Karpas-422 (cell line): ENCODE results near the gene MRPL4. TPM values are rescaled to one million over a fixed set of nuclear protein-coding genes. Genes with fewer than 3 reads are reported as not detected.

Experiments used
- DNase-seq: peaks from one replicate; pipeline ENCODE4 v3.0.0-alpha.2; 2015
- H2AFZ ChIP-seq: fragments of 200-600 bp; sonication (generic); 2 replicates; pipeline ENCODE4 v1.6.1; 2014; ENCODE audit warnings: antibody characterized with exemption, low read length, mixed read lengths
- H3K27ac ChIP-seq: fragments of 200-600 bp; sonication (generic); 2 replicates; pipeline ENCODE4 v1.5.1; 2014; ENCODE audit warnings: mild to moderate bottlenecking, low read length, moderate library complexity
- H3K27me3 ChIP-seq: fragments of 200-600 bp; sonication (generic); 2 replicates; pipeline ENCODE4 v1.6.1; 2014; ENCODE audit warnings: low read length, mixed read lengths
- H3K36me3 ChIP-seq: fragments of 200-600 bp; sonication (generic); 2 replicates; pipeline ENCODE4 v1.6.1; 2014; ENCODE audit warnings: low read length, mixed read lengths; ENCODE audit not compliant: insufficient read depth
- H3K4me1 ChIP-seq: fragments of 200-600 bp; sonication (generic); 2 replicates; pipeline ENCODE4 v1.6.1; 2014; ENCODE audit warnings: mild to moderate bottlenecking, low read length, mixed read lengths
- H3K4me2 ChIP-seq: fragments of 200-600 bp; sonication (generic); 2 replicates; pipeline ENCODE4 v1.6.1; 2014; ENCODE audit warnings: low read length, low read depth, mild to moderate bottlenecking; ENCODE audit not compliant: poor library complexity, severe bottlenecking
- H3K4me3 ChIP-seq: fragments of 200-600 bp; sonication (generic); 2 replicates; pipeline ENCODE4 v1.5.1; 2014; ENCODE audit warnings: mild to moderate bottlenecking, antibody characterized with exemption, low read length, mixed read lengths
- H3K79me2 ChIP-seq: fragments of 200-600 bp; sonication (generic); 2 replicates; pipeline ENCODE4 v1.6.1; 2014; ENCODE audit warnings: mild to moderate bottlenecking, low read length, mixed read lengths
- H3K9ac ChIP-seq: fragments of 200-600 bp; sonication (generic); 2 replicates; pipeline ENCODE4 v1.6.0; 2014; ENCODE audit warnings: low read length
- H3K9me2 ChIP-seq: fragments of 200-600 bp; sonication (generic), shearing (Covaris generic); replicated peaks from 2 replicates; pipeline ENCODE4 v1.6.0; 2014; ENCODE audit warnings: mild to moderate bottlenecking, low read length, moderate library complexity; ENCODE audit not compliant: insufficient read depth
- H3K9me3 ChIP-seq: fragments of 300-700, 200-600 bp; sonication (generic); 2 replicates; pipeline ENCODE4 v1.6.1; 2014; ENCODE audit warnings: low read length, mixed read lengths
- H4K20me1 ChIP-seq: fragments of 200-600 bp; sonication (generic); 2 replicates; pipeline ENCODE4 v1.6.1; 2014; ENCODE audit warnings: mild to moderate bottlenecking, antibody characterized with exemption, low read length, low read depth; ENCODE audit not compliant: insufficient read depth
- total RNA-seq: library from RNA; depleted of rRNA; stranded (reverse); fragments of >200 nt; shearing (Covaris generic); gene quantifications from 2 replicates; pipeline ENCODE4 v1.2.3, GENCODE V29; 2014; ENCODE audit warnings: low replicate concordance

Gene MRPL4
- total RNA-seq, 1 experiment from 2014 or later, result 78.6 TPM

- DNase-seq, result peak; percentile 55
- H4K20me1 ChIP-seq, result no peaks in the 10 kb centered on the region
- H2AFZ ChIP-seq, result no peak overlapping the region
- no peak overlapping the region for H3K4me3 ChIP-seq
- H3K27me3 ChIP-seq, result no peaks in the 10 kb centered on the region
- H3K36me3 ChIP-seq, result peaks cover 19% of the 10 kb centered on the region
- no peaks in the 10 kb centered on the region for H3K9me3 ChIP-seq
- no peaks in the 10 kb centered on the region for H3K79me2 ChIP-seq
- H3K9me2 ChIP-seq, result no peaks in the 10 kb centered on the region
- H3K9ac ChIP-seq, result no peak overlapping the region
- no peak overlapping the region for H3K4me2 ChIP-seq
- H3K27ac ChIP-seq, result no peak overlapping the region
- H3K4me1 ChIP-seq, result no peaks in the 10 kb centered on the region
Observed at GRCh38 chr19:10260141-10260584, 8.1 kb downstream of the MRPL4 start.

GRCh38 chr19:10262771-10263170 lies 10.8 kb downstream of the MRPL4 start:
- Histone ChIP-seq H3K9ac (no peak overlapping the region), H3K4me1 (no peaks in the 10 kb centered on the region), H3K79me2 (no peaks in the 10 kb centered on the region), H3K36me3 (peaks cover 12% of the 10 kb centered on the region; the same call in 1 of the 2 replicates), H3K9me3 (no peaks in the 10 kb centered on the region), H3K4me3 (no peak overlapping the region), H4K20me1 (no peaks in the 10 kb centered on the region), H3K27ac (no peak overlapping the region), H3K4me2 (no peak overlapping the region), H3K27me3 (no peaks in the 10 kb centered on the region), H3K9me2 (no peaks in the 10 kb centered on the region), H2AFZ (no peak overlapping the region)
- DNase-seq, result no peak

GRCh38 chr19:10266706-10267105 lies 14.7 kb downstream of the MRPL4 start:
- H3K9me2 ChIP-seq, result no peaks in the 10 kb centered on the region

GRCh38 chr19:10268071-10268470 lies 16.1 kb downstream of the MRPL4 start:
- DNase-seq, result no peak
- Histone ChIP-seq H3K4me1 (peaks cover 23% of the 10 kb centered on the region), H3K27ac (no peak overlapping the region), H2AFZ (no peak overlapping the region), H3K9me2 (no peaks in the 10 kb centered on the region), H4K20me1 (no peaks in the 10 kb centered on the region), H3K9me3 (no peaks in the 10 kb centered on the region), H3K9ac (no peak overlapping the region), H3K79me2 (no peaks in the 10 kb centered on the region), H3K4me2 (no peak overlapping the region), H3K27me3 (no peaks in the 10 kb centered on the region), H3K36me3 (no peaks in the 10 kb centered on the region), H3K4me3 (no peak overlapping the region)

More at GRCh38 chr19:10266706-10267105, 14.7 kb downstream of the MRPL4 start:
- Histone ChIP-seq H3K4me1 (peaks cover 23% of the 10 kb centered on the region), H3K4me2 (no peak overlapping the region), H2AFZ (no peak overlapping the region), H3K27me3 (no peaks in the 10 kb centered on the region), H3K9ac (no peak overlapping the region), H3K4me3 (no peak overlapping the region), H3K9me3 (no peaks in the 10 kb centered on the region), H3K79me2 (no peaks in the 10 kb centered on the region), H3K36me3 (no peaks in the 10 kb centered on the region), H4K20me1 (no peaks in the 10 kb centered on the region), H3K27ac (no peak overlapping the region)
- no peak for DNase-seq

- Histone ChIP-seq H3K4me1 (peaks cover 23% of the 10 kb centered on the region), H3K9ac (peak overlapping the region; percentile 62), H3K27me3 (no peaks in the 10 kb centered on the region), H2AFZ (peak overlapping the region; percentile 73; the same call in 1 of the 2 replicates), H3K27ac (no peak overlapping the region), H4K20me1 (no peaks in the 10 kb centered on the region), H3K79me2 (no peaks in the 10 kb centered on the region), H3K4me2 (peak overlapping the region; percentile 73), H3K9me3 (no peaks in the 10 kb centered on the region), H3K36me3 (no peaks in the 10 kb centered on the region), H3K4me3 (peak overlapping the region; percentile 57; the same call in 1 of the 2 replicates), H3K9me2 (no peaks in the 10 kb centered on the region)
- peak; percentile 92 for DNase-seq
Observed at GRCh38 chr19:10269333-10270179, 17.5 kb downstream of the MRPL4 start.

- no peaks in the 10 kb centered on the region for H3K9me3 ChIP-seq
- peaks cover 23% of the 10 kb centered on the region for H3K4me1 ChIP-seq
- H3K36me3 ChIP-seq, result no peaks in the 10 kb centered on the region
- H3K27me3 ChIP-seq, result no peaks in the 10 kb centered on the region
- H3K9me2 ChIP-seq, result no peaks in the 10 kb centered on the region
- no peaks in the 10 kb centered on the region for H3K79me2 ChIP-seq
- H4K20me1 ChIP-seq, result no peaks in the 10 kb centered on the region
- H3K4me2 ChIP-seq, result peak overlapping the region; percentile 73
- peak overlapping the region; percentile 57 for H3K4me3 ChIP-seq
- peak; percentile 36 for DNase-seq
- H3K27ac ChIP-seq, result no peak overlapping the region
- peak overlapping the region; percentile 91; the same call in 1 of the 2 replicates for H2AFZ ChIP-seq
- peak overlapping the region; percentile 62 for H3K9ac ChIP-seq
Observed at GRCh38 chr19:10270180-10270615, 18.2 kb downstream of the MRPL4 start.

- H3K4me2 ChIP-seq, result peak within 1 kb of the TSS; percentile 73
- H3K9ac ChIP-seq, result peak within 1 kb of the TSS; percentile 62
- no peak within 1 kb of the TSS for H3K27ac ChIP-seq
- no peaks in the 10 kb centered on the region for H3K36me3 ChIP-seq
- no peaks in the 10 kb centered on the region for H3K79me2 ChIP-seq
- H3K9me2 ChIP-seq, result no peaks in the 10 kb centered on the region
- H3K4me1 ChIP-seq, result peaks cover 23% of the 10 kb centered on the region
- H4K20me1 ChIP-seq, result no peaks in the 10 kb centered on the region
- peak within 1 kb of the TSS; percentile 91; the same call in 1 of the 2 replicates for H2AFZ ChIP-seq
- H3K4me3 ChIP-seq, result peak within 1 kb of the TSS; percentile 57
- no peaks in the 10 kb centered on the region for H3K27me3 ChIP-seq
- no peaks in the 10 kb centered on the region for H3K9me3 ChIP-seq
- peak; percentile 71 for DNase-seq
Observed at GRCh38 chr19:10270616-10271394, 18.8 kb downstream of the MRPL4 start, which contains the start of gene ICAM1. TSS of gene ICAM1 (plus strand) at chr19:10271120. CDS start at chr19:10271160, 40 bp downstream.
